GM21526 (cell line): ENCODE results near the gene PNMA1.

ENCODE experiments used
- ATAC-seq: cut with Tn5 transposase; IDR thresholded peaks from one replicate; pipeline ENCODE4 v1.9.1; 2021; ENCODE audit warnings: moderate library complexity; ENCODE audit not compliant: unreplicated experiment, low FRiP score

PNMA1 gene

GRCh38 chr14:73739174-73739898 is 25.2 kb upstream of the PNMA1 start:
- no peak for ATAC-seq

GRCh38 chr14:73738518-73739173 is 24.5 kb upstream of the PNMA1 start:
- ATAC-seq = no peak

GRCh38 chr14:73736842-73737241 is 22.7 kb upstream of the PNMA1 start:
- ATAC-seq = no peak

- no peak for ATAC-seq
These were observed 17.8 kb upstream of the PNMA1 start for GRCh38 chr14:73732006-73732405.

- no peak for ATAC-seq
These were observed 16.9 kb upstream of the PNMA1 start for GRCh38 chr14:73731111-73731510.

GRCh38 chr14:73729556-73730265 is 15.5 kb upstream of the PNMA1 start:
- ATAC-seq = no peak

- ATAC-seq = no peak
These were observed 14.6 kb upstream of the PNMA1 start for GRCh38 chr14:73728717-73729330.

GRCh38 chr14:73727166-73727565 is 13.0 kb upstream of the PNMA1 start:
- ATAC-seq = no peak

GRCh38 chr14:73726025-73726961 is 12.1 kb upstream of the PNMA1 start:
- no peak for ATAC-seq

GRCh38 chr14:73725116-73726024 is 11.2 kb upstream of the PNMA1 start:
- no peak for ATAC-seq

- no peak for ATAC-seq
These were observed 10.5 kb upstream of the PNMA1 start for GRCh38 chr14:73724696-73725095.

- no peak for ATAC-seq
These were observed 9.8 kb upstream of the PNMA1 start for GRCh38 chr14:73723797-73724661.

GRCh38 chr14:73723406-73723796 is 9.2 kb upstream of the PNMA1 start:
- ATAC-seq = no peak

- no peak for ATAC-seq
These were observed 8.4 kb upstream of the PNMA1 start for GRCh38 chr14:73722581-73722980.

GRCh38 chr14:73721101-73721821 is 7.1 kb upstream of the PNMA1 start:
- no peak for ATAC-seq

- ATAC-seq = no peak
These were observed 6.5 kb upstream of the PNMA1 start for GRCh38 chr14:73720636-73721035.

- ATAC-seq = no peak
These were observed 5.6 kb upstream of the PNMA1 start for GRCh38 chr14:73719791-73720190.

- ATAC-seq = no peak
These were observed 5.2 kb upstream of the PNMA1 start for GRCh38 chr14:73719361-73719760.
